HG02973 (cell line): ENCODE data around the gene P3H2.

ENCODE experiments used
- ATAC-seq: cut with Tn5 transposase; IDR thresholded peaks from one replicate; pipeline ENCODE4 v1.9.1; 2021; ENCODE audit warnings: moderate library complexity; ENCODE audit not compliant: unreplicated experiment

The P3H2 gene

DNA sequence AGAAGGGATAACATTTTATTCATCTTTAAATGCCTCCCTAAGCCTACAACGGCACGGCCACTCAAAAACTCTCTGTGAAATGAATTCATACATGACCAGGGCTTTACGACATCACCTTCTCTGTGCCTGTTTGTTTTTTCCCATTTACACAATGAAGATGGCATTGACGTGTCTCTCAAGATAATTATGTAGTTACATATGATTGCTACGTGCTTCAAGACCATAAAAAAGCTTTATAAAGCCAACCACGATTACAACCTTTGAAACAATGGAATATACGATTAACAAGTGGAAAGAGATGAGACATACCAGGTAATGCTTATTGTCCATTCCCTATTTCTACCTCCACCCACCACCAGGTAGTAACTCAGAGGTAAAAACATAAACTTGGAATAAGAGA is 168.4 kb downstream of the P3H2 start:
- ATAC-seq, result no peak

DNA sequence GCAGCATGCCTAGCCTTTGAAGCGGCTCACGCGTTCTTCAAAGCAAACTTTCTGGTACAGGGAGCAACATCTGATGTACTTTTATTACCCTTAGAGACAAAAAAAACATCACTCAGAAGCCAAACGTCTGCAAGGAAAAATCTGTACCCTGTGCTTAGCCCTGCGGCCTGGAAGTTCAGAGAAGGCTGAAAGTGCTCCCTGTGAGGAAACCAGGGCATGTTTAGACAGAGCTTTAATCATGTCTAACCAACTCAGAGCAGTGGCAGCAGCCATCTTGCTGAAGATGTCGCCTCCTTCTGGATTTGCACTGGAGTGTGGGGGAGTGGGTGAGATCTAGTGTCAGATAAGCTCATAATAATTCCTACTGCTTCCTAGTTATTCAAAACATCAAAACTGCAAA is 170.4 kb downstream of the P3H2 start:
- no peak for ATAC-seq

DNA sequence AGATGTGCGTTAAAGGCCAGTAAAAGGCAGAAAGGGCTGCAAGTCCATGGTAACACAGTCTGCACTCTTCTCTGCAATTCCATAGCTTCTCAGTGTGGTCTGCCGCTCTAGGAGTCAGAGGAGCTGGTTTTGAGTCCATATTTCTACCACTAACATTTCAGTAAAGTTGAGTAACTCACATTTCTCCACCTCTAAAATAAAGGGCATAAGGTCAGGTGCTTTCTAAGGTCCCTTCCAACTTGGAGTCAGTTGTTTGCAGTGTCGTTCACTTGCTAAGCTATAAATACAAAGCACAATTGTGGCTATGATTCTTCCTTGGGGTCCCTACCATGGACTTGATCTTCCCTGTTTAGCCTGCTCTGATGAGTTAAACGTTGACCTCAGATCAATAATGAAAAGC is 171.1 kb downstream of the P3H2 start:
- ATAC-seq, result no peak

DNA sequence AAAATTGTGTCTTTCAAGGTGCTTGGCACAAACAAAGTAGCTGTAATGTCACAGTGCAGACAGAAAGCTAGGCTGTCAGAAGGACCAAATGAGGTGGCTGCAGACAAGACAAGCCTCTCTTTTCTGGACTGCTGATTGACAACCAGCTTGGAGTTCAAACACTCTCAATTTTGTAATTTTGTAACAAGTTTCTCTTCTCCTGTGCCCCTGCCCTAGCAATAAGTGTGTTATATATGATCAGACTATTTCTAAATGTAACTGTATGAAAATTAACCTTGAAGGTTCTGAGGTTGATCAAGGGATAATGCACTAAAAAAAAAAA is 172.0 kb downstream of the P3H2 start:
- no peak for ATAC-seq

DNA sequence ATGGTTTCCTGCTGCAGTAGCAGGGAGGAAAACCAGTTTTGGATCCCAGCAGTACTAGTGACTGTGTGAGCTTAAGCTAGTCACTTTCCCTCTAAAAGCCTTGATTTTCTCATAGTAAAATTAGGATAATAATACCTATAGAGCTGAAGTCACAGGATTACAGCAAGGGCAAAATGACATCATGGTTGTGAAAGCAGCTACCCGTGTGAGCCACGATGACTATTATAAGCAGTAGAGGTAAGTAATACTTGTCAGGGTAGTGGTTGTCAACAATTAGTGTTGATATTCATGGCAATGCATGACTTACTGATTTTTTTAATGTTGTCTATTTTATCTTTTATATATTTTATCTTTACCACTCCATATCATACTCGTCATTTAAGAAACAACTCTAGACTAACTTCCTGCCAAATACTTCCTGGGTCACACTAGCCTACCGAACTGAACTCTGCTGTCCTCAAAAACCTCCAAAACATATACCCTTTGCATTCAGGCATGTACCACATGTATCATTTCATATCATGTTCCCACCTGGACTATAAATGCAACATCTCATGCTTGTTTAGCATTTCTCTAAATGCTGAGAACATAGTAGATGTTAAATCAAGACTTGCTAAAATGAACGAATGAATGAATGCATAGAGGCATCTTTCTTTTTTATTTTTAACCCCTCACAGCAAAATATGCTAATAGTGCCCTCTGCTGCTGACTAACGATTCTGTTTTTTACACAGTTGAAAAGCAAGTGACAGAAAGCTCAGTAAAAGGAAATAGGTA is 172.6 kb downstream of the P3H2 start:
- ATAC-seq, result no peak

DNA sequence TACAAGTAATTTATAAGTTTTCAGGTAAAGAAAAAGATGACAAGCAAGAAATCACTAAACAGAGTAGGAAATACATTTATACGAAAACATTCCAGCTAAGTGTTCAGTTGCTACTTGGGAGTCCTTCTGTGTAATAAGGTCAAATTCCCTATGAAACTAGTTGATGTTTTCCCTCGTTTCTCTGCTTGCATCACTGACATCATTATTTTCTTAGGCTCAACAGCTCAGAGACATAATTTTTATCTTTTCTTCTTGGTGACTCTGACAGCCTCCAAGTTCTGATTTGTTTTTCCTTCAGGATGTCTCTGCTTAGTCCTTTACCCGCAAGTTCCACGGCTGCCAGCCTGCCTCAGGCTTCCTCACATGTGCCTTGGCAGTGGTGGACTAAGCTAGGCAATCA is 173.6 kb downstream of the P3H2 start:
- no peak for ATAC-seq

DNA sequence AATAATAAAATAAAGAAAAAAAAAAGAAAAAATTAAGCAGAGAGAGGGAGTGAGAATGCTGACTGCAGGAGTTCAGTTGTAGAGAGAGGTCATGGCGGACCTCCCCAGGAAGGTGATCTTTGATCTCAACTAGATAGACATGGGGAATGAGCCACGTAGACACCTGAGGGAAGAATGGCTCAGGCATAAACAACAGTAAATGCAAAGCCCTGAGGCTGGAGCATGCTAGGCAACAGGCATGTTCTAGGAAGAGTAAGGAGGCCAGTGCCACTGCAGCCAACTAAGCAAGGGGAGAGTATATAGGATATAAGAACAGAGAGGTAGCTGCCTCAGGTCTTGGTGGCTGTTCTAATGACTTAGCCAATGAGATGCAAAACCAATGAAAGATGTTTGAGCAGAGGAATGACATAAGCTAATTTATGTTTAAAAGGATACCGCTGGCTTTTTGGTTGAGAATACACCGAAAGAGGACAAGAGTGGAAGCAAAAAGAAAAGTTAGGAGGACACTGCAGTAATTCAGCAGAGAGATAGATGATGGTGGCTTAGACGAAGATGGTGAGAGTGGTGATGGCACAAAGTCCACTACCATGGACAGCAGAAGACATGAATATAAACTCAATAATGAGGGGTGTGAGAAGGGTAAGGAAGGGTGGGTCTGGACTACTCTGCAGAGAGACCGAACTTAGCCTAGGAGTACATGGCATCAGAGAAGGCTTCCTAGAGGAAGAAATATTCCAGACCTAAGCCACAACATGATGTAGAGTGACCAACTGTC is 174.6 kb downstream of the P3H2 start:
- ATAC-seq, result no peak

DNA sequence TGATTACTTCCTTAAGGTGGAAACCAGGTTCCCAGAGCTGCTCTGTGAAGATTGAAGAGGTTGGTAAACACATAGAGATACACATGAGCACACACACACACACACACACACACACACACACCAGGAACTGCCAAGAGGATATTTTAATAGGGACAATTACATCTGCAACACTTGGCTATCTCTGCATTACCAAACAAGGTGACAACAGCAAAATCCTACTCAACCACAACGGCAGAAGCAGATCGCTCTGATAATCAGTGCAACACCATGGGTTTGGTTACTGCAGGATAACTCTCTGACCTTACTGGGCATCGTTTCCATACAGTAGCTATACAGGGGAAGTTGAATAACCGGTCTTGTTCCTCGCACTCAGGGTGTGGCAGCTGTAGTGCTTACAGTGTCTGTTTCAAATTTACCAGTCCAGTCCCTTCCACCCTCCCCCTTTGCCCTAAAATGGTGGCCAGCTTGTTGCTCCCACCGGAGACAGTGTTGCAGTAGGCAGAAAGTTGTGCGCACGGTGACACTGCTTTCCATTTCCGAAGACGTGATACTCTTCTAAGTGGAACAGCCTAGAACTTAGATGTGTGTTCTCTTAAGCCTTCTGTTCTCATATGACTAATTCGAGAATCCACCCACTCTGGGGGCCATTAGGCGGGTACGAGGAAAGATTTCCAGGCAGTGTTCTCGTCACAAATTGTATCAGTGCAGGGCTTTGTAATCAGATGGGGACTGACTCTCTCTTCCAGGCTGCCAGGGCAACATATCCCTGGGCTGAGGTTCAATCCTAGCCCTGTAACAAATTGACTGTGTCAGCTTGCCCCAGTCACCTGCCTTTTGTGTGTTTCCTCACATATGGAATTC is 176.2 kb downstream of the P3H2 start:
- ATAC-seq, result no peak

DNA sequence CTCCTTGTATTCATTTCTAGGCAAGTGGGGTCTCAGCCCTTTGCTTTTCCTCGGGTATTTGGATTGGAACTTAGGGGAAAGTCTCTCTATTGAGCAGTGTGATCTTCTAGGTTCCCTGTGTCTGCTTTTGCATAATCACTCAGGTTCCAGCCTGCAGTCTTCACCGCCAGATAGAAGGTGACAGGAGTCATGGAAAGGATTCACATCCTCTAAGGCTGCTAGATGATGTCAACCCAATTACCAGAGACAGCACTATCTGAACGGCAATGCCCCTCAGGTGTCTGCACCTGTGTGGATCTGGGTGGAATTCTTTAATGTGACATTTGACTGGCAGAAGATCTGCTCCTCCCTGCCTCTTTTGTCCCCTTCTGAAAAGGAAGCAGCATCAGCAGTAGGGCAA is 177.7 kb downstream of the P3H2 start:
- ATAC-seq, result no peak

DNA sequence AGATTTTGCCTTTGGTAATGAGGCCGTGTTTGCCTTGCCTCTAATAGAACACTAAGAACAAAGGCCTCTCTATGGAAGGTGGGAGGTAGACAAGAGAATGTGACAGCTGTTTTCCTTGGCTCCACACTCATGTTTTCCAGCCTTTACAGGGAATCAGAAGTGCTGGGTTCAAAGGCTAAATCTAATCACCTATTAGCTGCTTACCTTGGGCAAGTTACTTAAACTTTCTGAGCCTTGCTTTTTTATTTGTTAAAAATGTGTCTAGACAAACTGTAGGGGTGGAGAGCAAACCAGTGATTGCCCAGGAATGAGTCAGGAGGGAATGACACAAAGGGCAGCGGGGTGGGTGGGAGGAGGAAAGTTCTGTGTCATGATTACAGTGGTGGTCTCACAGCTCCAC is 179.0 kb downstream of the P3H2 start:
- ATAC-seq, result no peak

DNA sequence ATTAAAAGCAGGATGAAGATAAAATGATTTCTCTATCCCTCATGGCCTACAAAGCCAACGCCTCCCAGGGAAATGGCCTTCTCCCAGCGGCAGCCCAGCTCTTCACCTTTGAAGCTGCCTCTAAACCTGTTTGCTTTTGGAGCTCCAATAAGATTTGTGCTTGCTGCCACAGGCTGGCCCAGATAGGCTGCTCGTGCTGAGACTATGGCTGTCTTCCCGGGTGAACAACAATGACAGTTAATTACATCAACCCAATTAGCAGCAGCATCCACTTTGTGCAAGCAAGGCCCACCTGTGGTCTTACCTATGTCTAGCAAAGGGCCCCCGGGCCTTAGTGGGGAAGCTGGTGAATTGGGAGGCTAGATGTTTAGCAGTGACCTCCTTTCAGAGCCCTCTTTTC is 179.6 kb downstream of the P3H2 start:
- no peak for ATAC-seq

DNA sequence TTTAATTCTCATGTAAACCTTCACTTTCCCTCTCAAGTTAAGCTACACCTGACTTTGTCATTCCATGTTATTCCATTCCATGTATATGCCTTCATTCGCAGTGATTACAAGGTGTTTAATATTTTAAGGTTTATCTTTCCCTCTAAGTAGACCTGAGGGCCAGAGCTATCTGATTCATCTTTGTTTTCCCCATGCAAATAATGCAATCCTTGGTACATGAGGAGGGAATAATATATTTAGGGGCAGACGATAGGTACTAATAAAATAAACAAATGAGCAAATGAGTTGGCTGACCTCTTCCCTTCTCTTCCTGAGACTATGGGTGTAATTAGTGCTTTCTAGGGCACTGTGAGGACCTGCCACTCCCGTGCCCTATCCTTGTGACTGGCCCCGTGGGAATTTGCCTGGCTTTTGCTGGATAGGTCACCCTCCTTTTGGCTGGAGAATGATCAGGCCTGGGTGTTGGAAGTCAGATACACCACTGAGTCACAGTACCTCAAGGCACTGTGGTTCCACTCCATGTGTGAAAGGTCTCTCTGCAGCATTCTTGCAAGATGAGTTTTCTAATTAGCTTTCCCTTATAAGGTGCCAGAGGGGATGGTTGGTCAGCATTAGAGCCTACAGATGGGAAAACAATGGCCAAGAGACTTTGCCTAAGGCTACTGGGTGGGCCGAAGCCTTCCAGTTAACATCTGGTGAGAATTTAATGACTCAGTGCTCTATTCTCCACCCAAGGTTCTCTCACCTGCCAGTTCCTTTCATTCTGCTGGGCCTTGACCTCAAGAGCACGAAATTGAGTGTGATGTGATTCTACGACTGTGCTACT is 183.2 kb downstream of the P3H2 start:
- no peak for ATAC-seq

DNA sequence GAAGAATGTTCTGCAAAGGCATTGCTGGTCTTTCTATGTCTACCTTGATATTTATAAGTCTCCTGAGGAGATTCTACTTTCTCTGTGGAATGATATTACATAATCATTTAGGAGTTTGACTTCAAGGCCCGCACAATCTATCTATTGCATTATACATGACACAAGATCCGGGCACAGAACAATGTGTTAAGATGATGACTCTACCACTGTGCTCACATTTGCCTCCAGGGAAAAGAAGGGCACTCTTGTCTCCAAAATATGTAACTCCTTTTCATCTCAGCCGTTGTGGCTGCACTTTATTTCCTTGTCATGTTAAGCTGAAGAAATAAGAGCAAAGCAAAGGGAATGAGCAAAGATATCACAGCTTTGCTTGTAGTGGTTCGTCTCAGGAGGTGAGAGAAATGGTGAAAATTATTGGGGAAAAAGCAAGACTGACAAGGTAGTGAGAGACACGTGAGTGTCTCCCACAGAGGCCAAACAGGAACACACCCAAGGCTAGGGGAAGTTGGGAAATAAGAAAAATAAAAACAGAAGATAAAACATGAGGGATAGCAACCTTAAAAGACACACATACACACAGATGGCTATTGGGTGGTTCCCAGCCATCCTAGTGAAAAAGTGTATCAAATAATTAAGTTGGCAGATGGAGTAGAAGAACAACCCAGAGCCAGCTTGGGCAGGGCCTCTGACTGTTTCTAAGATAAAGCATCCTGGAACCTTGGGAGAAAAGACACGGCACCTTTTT is 184.3 kb downstream of the P3H2 start:
- no peak for ATAC-seq

DNA sequence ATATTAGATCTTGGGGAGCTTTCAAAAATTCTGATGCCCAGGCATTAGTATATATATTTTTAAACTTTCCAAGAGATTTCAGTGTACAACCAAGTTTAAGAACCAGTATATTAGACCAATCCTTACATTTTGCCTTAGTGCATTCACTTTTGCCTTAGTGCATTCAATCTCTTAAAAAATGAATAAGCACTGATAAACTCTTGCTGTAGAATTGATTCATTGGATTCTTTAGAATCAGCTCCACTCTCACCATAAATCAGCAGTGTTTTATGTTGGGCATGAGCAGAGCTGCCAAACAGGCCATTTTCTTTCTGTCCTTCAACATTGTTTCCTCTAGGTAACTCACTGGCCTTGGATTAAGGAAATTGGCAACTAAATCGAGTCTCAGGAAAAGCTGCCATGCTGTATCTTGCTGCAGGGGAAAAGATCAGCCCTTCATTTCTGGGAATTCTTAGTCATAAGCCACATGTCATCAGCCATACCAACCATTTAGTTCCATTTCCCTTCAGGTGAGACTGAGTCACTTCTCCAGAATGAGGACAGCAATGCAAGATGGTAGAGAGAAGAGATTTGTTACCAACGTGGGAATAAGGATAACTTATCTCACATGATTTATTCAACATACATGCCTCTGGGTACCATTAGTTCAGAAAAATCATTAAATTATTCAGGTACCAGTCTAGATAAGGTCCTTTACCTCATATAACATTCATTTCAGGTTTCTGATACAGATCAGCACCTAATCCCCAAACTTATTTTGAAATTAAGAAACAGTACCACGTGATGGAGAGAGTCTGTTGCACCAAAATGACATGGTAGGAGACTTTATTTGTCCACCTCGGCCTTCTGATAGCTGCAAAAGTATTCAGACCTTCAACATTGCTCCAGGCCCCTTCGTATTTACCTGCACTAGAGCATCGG is 192.5 kb downstream of the P3H2 start:
- ATAC-seq, result no peak

DNA sequence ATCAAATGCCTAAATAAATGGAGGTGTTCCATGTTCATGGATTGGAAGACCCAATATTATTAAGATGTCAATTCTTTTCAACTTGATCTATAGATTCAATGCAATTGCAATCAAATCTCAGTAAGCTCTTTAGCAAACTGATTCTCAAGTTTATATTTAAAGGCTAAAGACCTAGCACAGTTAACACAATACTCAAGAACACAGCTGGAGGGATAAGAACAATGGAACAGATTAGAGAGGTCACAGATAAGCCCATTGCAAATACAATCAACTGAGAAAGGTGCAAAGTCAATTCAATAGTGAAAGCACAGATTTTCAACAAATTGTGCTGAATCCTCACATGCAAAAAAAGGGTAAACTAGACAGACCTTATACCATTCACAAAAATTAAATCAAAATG is 198.9 kb downstream of the P3H2 start:
- no peak for ATAC-seq

DNA sequence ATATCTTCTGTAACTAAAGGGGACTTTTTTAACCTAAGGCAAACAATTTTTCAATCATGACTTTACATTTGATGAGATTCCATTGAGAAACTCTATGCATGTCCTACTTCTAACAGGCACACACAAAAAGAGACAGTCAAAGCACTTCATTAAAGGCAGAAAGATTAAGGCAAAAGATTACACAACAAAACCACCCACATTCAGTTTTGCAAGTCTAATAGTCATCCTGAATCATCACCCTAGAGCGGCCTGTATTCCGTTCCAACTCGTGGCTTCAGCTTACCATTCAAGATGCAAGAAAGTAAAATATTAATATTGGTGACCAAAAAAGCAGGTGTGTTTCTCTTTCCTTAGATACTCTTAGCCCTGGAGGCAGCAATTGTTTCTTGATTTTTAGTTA is 205.9 kb downstream of the P3H2 start:
- no peak for ATAC-seq

DNA sequence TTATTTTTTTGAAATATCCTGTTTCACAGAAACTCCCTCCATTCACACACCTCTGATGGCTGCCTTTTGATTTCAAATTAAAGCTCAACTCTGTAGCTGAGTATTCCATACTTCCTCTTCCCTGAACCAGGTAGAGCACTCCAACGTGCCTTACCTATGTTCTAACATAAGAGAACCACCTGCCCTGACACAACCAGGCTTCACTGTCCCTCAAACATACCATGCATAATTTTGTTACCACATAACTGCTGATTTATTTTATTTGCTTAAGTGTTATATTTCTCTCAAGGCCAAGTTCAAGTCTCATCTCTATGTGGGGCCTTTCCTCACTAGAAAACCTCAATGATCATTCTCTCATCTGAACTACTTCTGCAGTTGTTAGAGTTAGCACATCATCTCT is 209.7 kb downstream of the P3H2 start:
- no peak for ATAC-seq

DNA sequence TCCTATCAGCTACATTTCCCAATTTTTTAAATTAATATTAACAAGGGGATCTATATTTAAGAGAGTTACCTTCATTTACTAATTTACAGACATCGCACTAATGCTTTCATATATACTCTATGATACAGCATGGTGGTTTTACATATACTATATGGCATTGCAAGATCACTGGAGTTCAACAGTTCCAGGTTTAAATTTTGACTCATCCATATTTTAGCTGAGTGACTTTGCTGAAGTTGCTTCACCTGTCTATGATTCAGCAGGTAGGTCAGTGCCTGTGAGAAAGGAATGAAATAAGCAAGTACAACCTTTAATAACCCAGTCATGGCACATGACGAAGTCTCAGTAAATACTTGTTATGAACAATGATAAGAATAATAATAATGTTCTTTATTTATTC is 211.1 kb downstream of the P3H2 start:
- no peak for ATAC-seq

DNA sequence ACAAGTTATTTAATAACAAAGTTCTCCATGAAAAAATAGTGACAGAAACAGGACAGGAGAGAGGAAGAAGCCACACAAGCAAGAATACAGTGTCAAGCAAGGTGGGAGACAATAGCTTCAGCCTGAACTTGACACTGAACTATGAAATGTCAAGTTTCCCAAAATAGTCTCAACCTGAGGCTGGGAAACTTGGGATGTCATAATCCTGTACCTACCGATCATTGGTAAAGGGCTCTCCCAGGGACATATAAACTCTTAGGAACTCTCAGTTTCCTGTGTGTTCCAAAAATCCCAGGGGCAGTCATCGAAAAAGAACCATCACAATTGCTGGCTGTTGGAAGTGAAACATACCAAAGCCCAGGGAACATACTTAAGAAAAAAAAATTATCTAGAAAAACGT is 211.6 kb downstream of the P3H2 start:
- no peak for ATAC-seq
